Caco-2 (cell line): Measurements from ENCODE around the gene KCNIP4. TPM values are rescaled to one million over a fixed set of nuclear protein-coding genes. Genes with fewer than 3 reads are reported as not detected.

Source experiments
- BruUV-seq: library from RNA; stranded (reverse); fragments of 400-500 nt; replicated peaks from 2 replicates; lab custom pipeline; 2021; lab: Mats Ljungman, UMichigan
- CTCF ChIA-PET: fragments of 300-600 bp; sonication (Branson Sonifier 250); formaldehyde crosslinking; loops from one replicate; lab custom pipeline; 2022; ENCODE audit warnings: antibody characterized with exemption; lab: Charles Lee
- POLR2A ChIA-PET: fragments of 300-600 bp; sonication (Branson Sonifier 250); formaldehyde crosslinking; loops from one replicate; lab custom pipeline; 2022; ENCODE audit warnings: antibody characterized with exemption; lab: Charles Lee
- DNase-seq, 2 experiments: peaks; one replicate each; pipeline versions ENCODE4 v3.0.0 to v3.0.0-alpha.2; 2020 to 2022
- H3K27me3 ChIP-seq: replicated peaks from 2 replicates; pipeline ENCODE4 v1.6.0; 2011; ENCODE audit warnings: low read length; ENCODE audit not compliant: control insufficient read depth, insufficient read depth
- H3K36me3 ChIP-seq: 2 replicates; pipeline ENCODE4 v1.5.1; 2011; ENCODE audit warnings: low read length; ENCODE audit not compliant: control insufficient read depth, insufficient read depth
- H3K4me1 ChIP-seq: fragments of 250-450 bp; sonication (Bioruptor Pico); 2 replicates; pipeline ENCODE4 v1.5.1; 2020; ENCODE audit warnings: mild to moderate bottlenecking
- H3K4me3 ChIP-seq: 2 replicates; pipeline ENCODE4 v1.5.1; 2011; ENCODE audit warnings: low read depth, mild to moderate bottlenecking, control low read depth, low read length
- H3K9me3 ChIP-seq: fragments of 250-450 bp; sonication (Bioruptor Pico); 2 replicates; pipeline ENCODE4 v1.5.1; 2020; ENCODE audit warnings: mild to moderate bottlenecking, moderate library complexity
- H3K27ac Mint-ChIP-seq: one replicate; pipeline ENCODE4 v1.8.0; 2022; ENCODE audit warnings: mixed read lengths; ENCODE audit not compliant: unreplicated experiment
- H3K27me3 Mint-ChIP-seq: one replicate; pipeline ENCODE4 v1.8.0; 2022; ENCODE audit warnings: mixed read lengths; ENCODE audit not compliant: insufficient read depth, unreplicated experiment
- H3K36me3 Mint-ChIP-seq: one replicate; pipeline ENCODE4 v1.8.0; 2022; ENCODE audit warnings: mild to moderate bottlenecking, mixed read lengths; ENCODE audit not compliant: insufficient read depth, unreplicated experiment
- H3K4me1 Mint-ChIP-seq: one replicate; pipeline ENCODE4 v1.8.0; 2022; ENCODE audit warnings: low read depth, mixed read lengths; ENCODE audit not compliant: unreplicated experiment
- H3K4me3 Mint-ChIP-seq: one replicate; pipeline ENCODE4 v1.8.0; 2022; ENCODE audit warnings: mild to moderate bottlenecking, moderate library complexity, mixed read lengths; ENCODE audit not compliant: unreplicated experiment
- H3K9me3 Mint-ChIP-seq: one replicate; pipeline ENCODE4 v1.8.0; 2022; ENCODE audit warnings: mixed read lengths; ENCODE audit not compliant: unreplicated experiment
- CTCF ChIP-seq, 2 experiments: fragments of 200-600 bp in 1 of 2; IDR thresholded peaks; 1 replicate in 1 of 2; 2 replicates in 1 of 2; pipeline versions ENCODE4 v1.5.1 to v1.8.0; 2011 to 2022; ENCODE audit warnings: antibody characterized with exemption in 1 of 2, control low read depth in 1 of 2, inconsistent platforms in 1 of 2, low read depth in 1 of 2, low read length in 1 of 2, mild to moderate bottlenecking in 1 of 2, moderate library complexity in 1 of 2; ENCODE audit not compliant: insufficient read depth in 1 of 2, severe bottlenecking in 1 of 2, unreplicated experiment in 1 of 2
- intact Hi-C: fragments of 100-400 bp; cut with micrococcal nuclease; formaldehyde crosslinking; loops from one replicate; pipeline ENCODE4 v1.10.0; 2022; ENCODE audit not compliant: unreplicated experiment
- total RNA-seq: library from RNA; stranded (reverse); gene quantifications from 2 replicates; pipeline ENCODE4 v1.2.3, GENCODE V29; 2022

The KCNIP4 gene
- total RNA-seq, 1 experiment from 2014 or later: not detected

GRCh38 chr4:21716531-21716930, 232.0 kb downstream of the KCNIP4 start:
- H3K27me3 Mint-ChIP-seq: peaks cover 3% of the 10 kb centered on the region
- no peaks in the 10 kb centered on the region for H3K36me3 Mint-ChIP-seq
- no peak overlapping the region for H3K4me3 Mint-ChIP-seq
- CTCF ChIA-PET: no interaction called here
- TF ChIP-seq CTCF (IDR thresholded peaks at IDR 0.05; ENCODE audit: insufficient read depth in 1 of 2, low read depth in 1 of 2, low read length in 1 of 2, severe bottlenecking in 1 of 2, unreplicated experiment in 1 of 2): no peak
- no peak overlapping the region for H3K27ac Mint-ChIP-seq
- no peaks in the 10 kb centered on the region for H3K9me3 Mint-ChIP-seq
- Histone ChIP-seq H3K4me1 (no peaks in the 10 kb centered on the region), H3K9me3 (no peaks in the 10 kb centered on the region), H3K4me3 (no peak overlapping the region), H3K27me3 (no peaks in the 10 kb centered on the region), H3K36me3 (no peaks in the 10 kb centered on the region)
- H3K4me1 Mint-ChIP-seq: no peaks in the 10 kb centered on the region
- POLR2A ChIA-PET: no interaction called here
- intact Hi-C loops: no loop called here
- BruUV-seq: no TSS peak
- no peak for DNase-seq

DNA sequence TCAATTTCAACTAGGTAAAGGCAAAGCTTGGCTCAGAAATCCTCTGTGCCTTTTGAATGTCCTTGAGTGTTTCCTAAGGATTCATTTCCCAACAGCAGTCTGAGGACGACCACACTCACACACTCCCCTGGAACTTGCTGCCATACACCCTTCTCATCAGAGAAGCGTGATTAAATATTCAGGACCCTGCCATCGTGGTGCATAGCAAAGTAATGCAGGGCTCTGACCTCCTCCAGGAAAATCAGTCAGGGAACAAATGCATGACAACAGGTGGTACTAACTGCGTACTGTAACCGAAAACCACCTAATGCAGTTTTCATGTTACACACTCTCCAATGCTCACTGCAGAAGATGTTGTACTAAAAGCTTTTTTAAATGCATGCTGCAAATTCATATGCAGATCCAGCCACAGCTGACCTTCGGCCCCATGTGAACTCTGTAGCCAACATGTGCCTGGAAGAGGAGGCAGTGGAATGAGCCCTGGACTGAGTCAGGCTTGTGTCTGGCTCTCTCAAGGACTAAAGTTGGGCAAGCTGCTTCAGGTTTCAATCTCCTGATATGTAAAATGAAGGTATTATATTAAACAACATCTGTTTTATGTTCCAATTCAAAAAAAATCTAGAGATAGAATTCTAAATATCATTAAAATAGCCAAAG, 238.3 kb downstream of the KCNIP4 start:
- ChIA-PET POLR2A (no interaction called here), CTCF (no interaction called here)
- no peak for DNase-seq
- BruUV-seq: no TSS peak
- Mint-ChIP-seq H3K27me3 (peaks cover 2% of the 10 kb centered on the region), H3K27ac (no peak overlapping the region), H3K4me3 (no peak overlapping the region), H3K4me1 (no peaks in the 10 kb centered on the region), H3K9me3 (no peaks in the 10 kb centered on the region), H3K36me3 (no peaks in the 10 kb centered on the region)
- no peak for TF ChIP-seq CTCF (IDR thresholded peaks at IDR 0.05; ENCODE audit: insufficient read depth in 1 of 2, low read depth in 1 of 2, low read length in 1 of 2, severe bottlenecking in 1 of 2, unreplicated experiment in 1 of 2)
- Histone ChIP-seq H3K4me3 (no peak overlapping the region), H3K36me3 (no peaks in the 10 kb centered on the region), H3K9me3 (no peaks in the 10 kb centered on the region), H3K27me3 (no peaks in the 10 kb centered on the region), H3K4me1 (no peaks in the 10 kb centered on the region)
- intact Hi-C loops: no loop called here

- Histone ChIP-seq H3K27me3 (no peaks in the 10 kb centered on the region), H3K36me3 (no peaks in the 10 kb centered on the region), H3K4me3 (no peak overlapping the region), H3K9me3 (no peaks in the 10 kb centered on the region), H3K4me1 (no peaks in the 10 kb centered on the region)
- POLR2A ChIA-PET: no interaction called here
- Mint-ChIP-seq H3K4me1 (no peaks in the 10 kb centered on the region), H3K27me3 (peaks cover 2% of the 10 kb centered on the region), H3K36me3 (no peaks in the 10 kb centered on the region), H3K4me3 (no peak overlapping the region), H3K27ac (no peak overlapping the region), H3K9me3 (no peaks in the 10 kb centered on the region)
- no TSS peak for BruUV-seq
- no peak for DNase-seq
- intact Hi-C loops: no loop called here
- TF ChIP-seq CTCF (IDR thresholded peaks at IDR 0.05; ENCODE audit: insufficient read depth in 1 of 2, low read depth in 1 of 2, low read length in 1 of 2, severe bottlenecking in 1 of 2, unreplicated experiment in 1 of 2): no peak
- CTCF ChIA-PET: no interaction called here
Measured at GRCh38 chr4:21709761-21710160, 238.8 kb downstream of the KCNIP4 start.
